ENCODE data around the gene C6orf89. TPM values are rescaled to one million over a fixed set of nuclear protein-coding genes. Genes with fewer than 3 reads are reported as not detected.

Gene C6orf89
- polyA plus RNA-seq, 3 donors, result 19.2 to 37.5 (median 29.2) TPM

GRCh38 chr6:36973647-36974046 lies 87.9 kb downstream of the C6orf89 start:
- Histone ChIP-seq H3K4me3 (replicated peaks in 1 of 3; ENCODE audit: low read depth in 2 of 3, low read length in 3 of 3) (no peak overlapping the region), H3K9me3 (replicated peaks in 1 of 2; ENCODE audit: control insufficient read depth in 1 of 2, insufficient read depth in 1 of 2, low read length in 2 of 2) (no peaks in the 10 kb centered on the region), H3K4me2 (replicated peaks; ENCODE audit: extremely low read depth, low read length, poor library complexity, severe bottlenecking) (no peak overlapping the region), H3K79me2 (ENCODE audit: insufficient read depth, low read length) (peaks cover 14% of the 10 kb centered on the region), H3K27ac (ENCODE audit: low read depth in 1 of 2, low read length in 2 of 2) (no peak overlapping the region), H3K36me3 (replicated peaks in 1 of 2; ENCODE audit: control insufficient read depth in 1 of 2, insufficient read depth in 2 of 2, low read length in 2 of 2) (peaks cover 100% of the 10 kb centered on the region in 2 donors), H3K9ac (ENCODE audit: insufficient read depth, low read length, poor library complexity, severe bottlenecking) (no peak overlapping the region), H4K20me1 (ENCODE audit: insufficient read depth, low read length) (peaks cover 77% of the 10 kb centered on the region), H3K4me1 (ENCODE audit: control insufficient read depth in 1 of 2, insufficient read depth in 2 of 2, low read length in 2 of 2) (no peaks in the 10 kb centered on the region), H2AFZ (ENCODE audit: insufficient read depth, low read depth, low read length, poor library complexity, severe bottlenecking) (no peak overlapping the region), H3K27me3 (ENCODE audit: control insufficient read depth in 2 of 2, insufficient read depth in 2 of 2, low read length in 2 of 2) (no peaks in the 10 kb centered on the region)
- Mint-ChIP-seq H3K27me3 (ENCODE audit: low read depth in 3 of 3) (peaks cover 0 to 1% (median 1%) of the 10 kb centered on the region in 3 donors), H3K9me3 (no peaks in the 10 kb centered on the region), H3K4me1 (no peaks in the 10 kb centered on the region), H3K27ac (no peak overlapping the region), H3K4me3 (no peak overlapping the region), H3K36me3 (peaks cover 97 to 100% of the 10 kb centered on the region in 2 donors)
- intact Hi-C loops (cut with micrococcal nuclease), result no loop called here
- TF ChIP-seq CTCF (IDR thresholded peaks at IDR 0.05), result no peak
- 100% methylated on average over 1 of the region's 4 CpGs for WGBS (ENCODE audit: insufficient coverage)
- DNase-seq, result no peak

- no peak overlapping the region for H3K4me3 ChIP-seq (replicated peaks in 1 of 3; ENCODE audit: low read depth in 2 of 3, low read length in 3 of 3)
- H2AFZ ChIP-seq (ENCODE audit: insufficient read depth, low read depth, low read length, poor library complexity, severe bottlenecking), result no peak overlapping the region
- peaks cover 100% of the 10 kb centered on the region in 2 donors for H3K36me3 ChIP-seq (replicated peaks in 1 of 2; ENCODE audit: control insufficient read depth in 1 of 2, insufficient read depth in 2 of 2, low read length in 2 of 2)
- 100% methylated on average over 7 of the region's 7 CpGs for WGBS (ENCODE audit: insufficient coverage)
- intact Hi-C loops (cut with micrococcal nuclease), result loop anchor here in 1 of 2 donors (5.0 kb wide), 1 partner anchor 42 kb away; no protein-coding TSS in a partner anchor
- no peaks in the 10 kb centered on the region for H3K4me1 ChIP-seq (ENCODE audit: control insufficient read depth in 1 of 2, insufficient read depth in 2 of 2, low read length in 2 of 2)
- no peaks in the 10 kb centered on the region for H3K27me3 ChIP-seq (ENCODE audit: control insufficient read depth in 2 of 2, insufficient read depth in 2 of 2, low read length in 2 of 2)
- no peaks in the 10 kb centered on the region for H3K9me3 ChIP-seq (replicated peaks in 1 of 2; ENCODE audit: control insufficient read depth in 1 of 2, insufficient read depth in 1 of 2, low read length in 2 of 2)
- no peaks in the 10 kb centered on the region for H3K9me3 Mint-ChIP-seq
- no peak for TF ChIP-seq CTCF (IDR thresholded peaks at IDR 0.05)
- peaks cover 85% of the 10 kb centered on the region for H4K20me1 ChIP-seq (ENCODE audit: insufficient read depth, low read length)
- H3K27ac ChIP-seq (ENCODE audit: low read depth in 1 of 2, low read length in 2 of 2), result no peak overlapping the region
- peaks cover 0 to 1% (median 0%) of the 10 kb centered on the region in 3 donors for H3K27me3 Mint-ChIP-seq (ENCODE audit: low read depth in 3 of 3)
- H3K4me1 Mint-ChIP-seq, result peaks cover 5% of the 10 kb centered on the region
- no peak overlapping the region for H3K4me2 ChIP-seq (replicated peaks; ENCODE audit: extremely low read depth, low read length, poor library complexity, severe bottlenecking)
- peak overlapping the region in 3 of 7 donors; percentile 40 to 67 (median 48) for H3K27ac Mint-ChIP-seq
- no peak overlapping the region for H3K4me3 Mint-ChIP-seq
- H3K79me2 ChIP-seq (ENCODE audit: insufficient read depth, low read length), result peaks cover 32% of the 10 kb centered on the region
- H3K9ac ChIP-seq (ENCODE audit: insufficient read depth, low read length, poor library complexity, severe bottlenecking), result no peak overlapping the region
- no peak for DNase-seq
- peaks cover 92 to 99% of the 10 kb centered on the region in 2 donors for H3K36me3 Mint-ChIP-seq
Observed at GRCh38 chr6:36975231-36976006, 89.7 kb downstream of the C6orf89 start.

Measured in CD14-positive monocyte (primary cell).